Keratinocyte (primary cell): ENCODE data around the gene SLC12A6.

Source experiments
- EZH2 ChIP-seq: IDR thresholded peaks from one replicate; pipeline ENCODE4 v1.6.1; 2012; ENCODE audit warnings: inconsistent platforms, mild to moderate bottlenecking, low read length, moderate library complexity
- TF ChIP-seq, protein P1 (sequence below), 3 experiments: IDR thresholded peaks in 1 of 3; conservative IDR thresholded peaks in 1 of 3; optimal IDR thresholded peaks in 1 of 3; 2 replicates in 2 of 3; 3 replicates in 1 of 3; pipeline versions ENCODE3 to v1.5.1; 2011; ENCODE audit warnings: low read length in 3 of 3, mild to moderate bottlenecking in 3 of 3, moderate library complexity in 2 of 3, control low read depth in 1 of 3, inconsistent platforms in 1 of 3; ENCODE audit not compliant: insufficient read depth in 2 of 3; ENCODE audit errors: extremely low read depth in 1 of 3

DNA sequence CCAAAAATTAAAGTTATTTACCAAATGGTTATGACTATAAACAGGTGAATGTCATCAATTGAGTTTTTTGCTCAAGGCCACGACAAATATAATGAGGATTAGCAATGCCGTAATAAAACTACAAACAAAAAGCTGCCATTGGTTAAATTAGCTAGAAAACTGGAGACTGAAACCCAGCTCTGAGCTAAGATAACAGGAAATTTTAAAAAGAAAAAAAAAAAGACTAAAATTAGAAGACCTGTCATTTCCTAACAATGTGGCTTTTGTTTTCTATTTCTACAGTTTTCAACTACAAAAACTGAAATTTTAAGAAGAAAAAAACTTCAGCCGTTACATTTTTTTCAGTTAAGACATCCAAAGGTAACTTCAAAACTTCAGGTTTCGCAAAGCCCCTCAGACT is 9.7 kb downstream of the SLC12A6 start:
- TF ChIP-seq, protein P1, sequence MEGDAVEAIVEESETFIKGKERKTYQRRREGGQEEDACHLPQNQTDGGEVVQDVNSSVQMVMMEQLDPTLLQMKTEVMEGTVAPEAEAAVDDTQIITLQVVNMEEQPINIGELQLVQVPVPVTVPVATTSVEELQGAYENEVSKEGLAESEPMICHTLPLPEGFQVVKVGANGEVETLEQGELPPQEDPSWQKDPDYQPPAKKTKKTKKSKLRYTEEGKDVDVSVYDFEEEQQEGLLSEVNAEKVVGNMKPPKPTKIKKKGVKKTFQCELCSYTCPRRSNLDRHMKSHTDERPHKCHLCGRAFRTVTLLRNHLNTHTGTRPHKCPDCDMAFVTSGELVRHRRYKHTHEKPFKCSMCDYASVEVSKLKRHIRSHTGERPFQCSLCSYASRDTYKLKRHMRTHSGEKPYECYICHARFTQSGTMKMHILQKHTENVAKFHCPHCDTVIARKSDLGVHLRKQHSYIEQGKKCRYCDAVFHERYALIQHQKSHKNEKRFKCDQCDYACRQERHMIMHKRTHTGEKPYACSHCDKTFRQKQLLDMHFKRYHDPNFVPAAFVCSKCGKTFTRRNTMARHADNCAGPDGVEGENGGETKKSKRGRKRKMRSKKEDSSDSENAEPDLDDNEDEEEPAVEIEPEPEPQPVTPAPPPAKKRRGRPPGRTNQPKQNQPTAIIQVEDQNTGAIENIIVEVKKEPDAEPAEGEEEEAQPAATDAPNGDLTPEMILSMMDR (optimal IDR thresholded peaks at IDR 0.05 in 1 of 3, IDR thresholded peaks at IDR 0.05 in 1 of 3, conservative IDR thresholded peaks at IDR 0.05 in 1 of 3; ENCODE audit: extremely low read depth in 1 of 3, insufficient read depth in 2 of 3, low read length in 3 of 3) = no peak
- TF ChIP-seq EZH2 = no peak
